NCI-H524 treated with DMSO at 0.1 percent for 48 hours (cell line): ENCODE measurements around the gene SPATC1L.
"Not testable (repeated sequence)": the region's sequence is repeated elsewhere in the genome, so short reads cannot be mapped to it uniquely, and the experiment has no call there.

Experiments
- DNase-seq: peaks from one replicate; lab custom pipeline; 2025; lab: John Stamatoyannopoulos, UW

The SPATC1L gene

DNA sequence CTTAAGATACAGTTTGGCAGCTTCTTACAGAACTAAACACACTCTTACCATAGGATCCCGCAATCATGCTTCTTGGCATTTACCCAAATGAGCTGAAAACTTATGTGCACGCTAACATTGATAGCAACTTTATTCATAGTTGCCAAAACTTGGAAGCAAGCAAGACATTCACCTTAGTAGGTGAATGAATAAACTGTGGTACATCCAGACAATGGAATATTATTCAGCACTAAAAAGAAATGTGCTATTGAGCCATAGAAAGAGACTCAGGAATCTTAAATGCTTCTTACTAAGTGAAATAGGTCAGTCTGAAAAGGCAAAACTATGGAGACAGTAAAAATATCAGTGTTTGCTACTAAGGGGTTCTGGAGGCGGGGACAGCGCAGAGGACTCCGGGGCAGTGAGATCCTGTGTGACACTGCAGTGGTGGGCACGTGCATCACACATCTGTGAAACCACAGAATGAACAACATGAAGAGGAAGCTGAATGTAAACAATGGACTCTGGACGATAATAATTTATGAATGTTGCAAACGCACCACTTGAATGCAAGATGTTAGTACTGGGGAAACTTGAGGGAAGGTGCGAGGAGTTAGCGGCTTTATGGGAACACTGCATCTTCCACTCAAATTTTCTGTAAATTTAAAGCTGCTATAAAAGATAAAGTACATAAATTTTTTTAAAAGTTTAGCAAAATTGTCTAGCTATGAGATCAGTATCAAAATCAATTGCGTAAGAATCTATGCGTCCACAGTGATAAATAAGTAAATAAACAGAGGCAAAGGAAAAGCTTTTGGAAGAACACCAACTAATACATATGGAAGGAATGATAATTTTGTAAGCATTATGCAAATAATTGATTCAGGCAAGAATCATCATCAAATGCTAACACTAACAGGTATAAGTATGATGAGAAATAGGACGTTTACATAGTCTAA lies 15.4 kb upstream of the SPATC1L start:
- DNase-seq = no peak

DNA sequence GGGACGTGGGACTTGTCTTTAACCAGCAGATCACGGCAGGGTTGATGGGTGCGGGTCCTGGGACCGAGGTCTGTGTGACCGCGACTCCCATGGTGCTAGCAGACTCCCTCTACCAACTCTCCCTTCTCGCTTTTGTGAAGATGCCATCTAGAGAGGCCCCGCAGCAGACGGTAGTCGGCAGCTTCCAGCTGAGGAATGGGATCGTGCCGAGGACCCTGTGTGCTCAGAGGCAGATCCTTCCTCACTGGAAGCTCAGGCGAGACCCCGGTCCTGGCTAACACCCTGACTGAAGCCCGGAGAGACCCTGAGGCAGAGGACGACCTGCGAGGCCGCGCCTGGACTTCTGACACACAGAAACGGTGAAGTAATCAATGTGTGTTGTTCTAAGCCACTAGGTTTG lies 12.5 kb upstream of the SPATC1L start:
- no peak for DNase-seq

DNA sequence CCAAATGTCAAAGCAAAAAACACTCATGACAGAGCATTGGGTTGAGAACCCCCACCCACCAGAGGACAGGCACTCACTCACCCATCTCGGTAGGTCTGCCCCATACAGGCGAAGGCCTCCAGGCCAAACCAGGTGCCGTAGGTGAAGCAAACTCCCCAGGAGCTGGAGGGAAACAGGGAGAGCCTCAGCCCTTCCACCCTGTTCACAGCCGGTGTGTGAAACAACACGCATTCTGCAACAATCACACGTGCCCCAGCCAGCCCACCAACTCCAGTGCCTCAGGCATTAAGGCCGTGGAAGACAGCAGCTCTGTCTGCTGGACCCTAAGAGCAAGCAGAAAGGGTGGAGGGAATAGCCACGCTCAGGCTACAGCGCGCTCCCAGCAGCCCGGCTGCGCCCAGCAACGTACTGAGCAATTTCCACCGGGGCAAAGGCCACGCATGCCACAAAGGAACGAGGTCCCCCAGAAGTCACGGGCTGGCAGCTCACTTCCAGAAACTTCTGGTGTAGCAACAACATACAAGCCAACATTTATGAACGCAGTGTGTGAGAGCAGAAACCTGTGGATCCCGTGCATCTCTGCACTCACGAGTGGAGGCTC lies 11.4 kb upstream of the SPATC1L start:
- DNase-seq = no peak

DNA sequence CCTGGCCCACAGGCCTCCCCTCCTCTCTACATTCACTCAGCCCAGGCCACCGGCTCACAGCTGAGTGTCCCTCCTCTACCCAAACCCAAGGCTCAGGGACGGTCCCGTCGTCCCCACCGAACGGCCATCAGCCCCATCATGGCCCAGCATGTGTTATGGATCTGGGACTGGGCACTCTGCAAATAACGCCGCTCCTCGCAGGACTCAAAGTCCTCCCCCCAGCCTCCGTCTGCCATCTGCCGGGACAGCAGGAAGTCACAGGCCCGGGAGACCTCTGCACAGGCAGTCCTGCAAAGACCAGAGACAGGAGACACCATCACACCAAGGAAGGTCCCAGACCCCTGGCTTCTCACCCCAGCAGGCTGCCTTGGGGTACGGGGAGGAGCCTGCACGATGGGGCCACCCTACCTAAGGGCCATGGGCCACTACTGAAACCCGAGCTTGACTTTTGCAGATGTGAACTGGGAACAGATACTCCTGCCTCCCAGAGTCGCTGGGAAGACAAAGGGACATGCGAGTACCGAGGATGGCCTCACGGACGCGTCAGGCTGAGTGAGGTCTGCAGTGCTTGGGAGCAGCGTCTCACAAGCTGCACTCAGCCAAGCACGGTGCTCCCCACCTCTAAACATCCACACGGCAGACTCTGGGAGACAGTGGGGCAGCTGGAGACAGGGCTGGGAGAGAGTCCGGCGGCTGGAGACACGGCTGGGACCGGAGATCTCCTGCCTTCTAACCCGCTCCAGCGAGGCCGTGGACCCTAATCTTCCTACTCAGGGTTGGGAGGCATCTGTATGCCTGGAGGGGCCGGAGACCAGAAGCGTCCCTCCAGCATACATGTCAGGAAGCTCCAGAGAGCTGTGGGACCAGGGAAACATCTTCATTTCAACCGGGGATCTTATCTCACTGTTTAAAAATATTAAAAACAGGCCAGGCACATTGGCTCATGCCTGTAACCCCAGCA lies 10.4 kb upstream of the SPATC1L start:
- DNase-seq = no peak

DNA sequence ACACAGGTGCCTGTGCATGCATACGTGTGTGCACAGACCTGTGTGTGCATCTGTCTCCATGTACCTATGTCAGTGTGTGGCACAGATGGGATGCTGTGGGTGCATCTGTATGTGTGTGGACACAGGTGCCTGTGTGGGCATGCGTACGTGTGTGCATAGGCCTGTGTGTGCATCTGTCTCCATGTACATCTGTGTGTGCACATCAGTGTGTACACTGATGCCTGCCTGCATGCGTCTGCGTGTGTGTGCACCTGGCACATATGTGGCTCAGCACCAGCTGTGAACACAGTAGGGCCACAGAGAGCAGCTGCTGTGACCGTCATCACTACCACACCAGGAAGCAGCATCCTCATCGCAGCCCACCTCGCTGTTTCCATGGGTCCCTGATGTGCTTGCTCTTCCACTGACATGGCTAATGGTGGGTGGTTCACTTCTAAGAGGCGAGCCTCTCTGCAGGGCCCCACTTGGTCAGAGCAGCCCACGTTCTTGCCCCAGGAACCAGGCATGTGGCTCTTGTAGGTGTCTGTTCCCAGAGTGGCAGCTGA lies 9.6 kb upstream of the SPATC1L start:
- DNase-seq = no peak

DNA sequence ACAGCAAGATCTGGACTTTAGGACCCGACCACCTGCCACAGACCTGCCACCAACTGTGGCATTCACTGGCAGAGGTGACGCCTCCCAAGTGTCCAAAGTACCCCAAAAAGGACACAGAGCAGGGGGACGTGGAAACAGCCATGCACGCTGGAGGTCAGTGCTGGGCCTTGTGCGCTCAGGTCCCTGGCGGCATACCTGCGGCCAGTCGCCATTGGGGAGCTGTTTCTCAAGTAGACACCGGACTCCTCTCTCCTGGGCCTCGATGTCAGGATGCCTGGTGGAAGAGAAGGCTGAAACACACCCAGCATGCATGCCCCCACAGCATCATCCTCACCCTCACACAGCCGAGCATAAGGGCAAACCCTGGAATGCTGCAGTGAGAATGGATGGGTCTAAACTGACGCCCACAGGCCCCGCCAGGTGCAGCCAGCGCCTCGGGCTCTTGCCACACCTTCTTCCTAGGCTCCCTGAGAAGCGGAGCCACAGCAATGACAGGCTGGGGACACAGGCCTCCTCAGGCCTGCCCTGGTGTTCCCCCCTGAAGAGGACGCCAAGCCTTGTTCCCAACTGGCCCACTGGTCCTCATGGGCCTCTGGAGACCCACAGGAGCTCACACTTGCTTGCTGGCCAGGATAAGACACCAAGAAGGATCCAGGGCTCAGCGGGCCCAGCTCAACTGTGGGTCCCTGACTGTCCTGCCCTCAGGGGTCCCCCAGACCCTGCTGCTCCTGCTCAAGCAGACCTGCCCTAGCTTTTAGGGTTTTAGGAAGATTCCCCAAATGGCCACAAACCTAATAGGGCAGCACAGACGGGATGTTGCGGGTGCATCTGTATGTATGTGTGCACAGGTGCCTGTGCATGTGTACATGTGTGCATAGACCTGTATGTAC lies 7.7 kb upstream of the SPATC1L start:
- no peak for DNase-seq

DNA sequence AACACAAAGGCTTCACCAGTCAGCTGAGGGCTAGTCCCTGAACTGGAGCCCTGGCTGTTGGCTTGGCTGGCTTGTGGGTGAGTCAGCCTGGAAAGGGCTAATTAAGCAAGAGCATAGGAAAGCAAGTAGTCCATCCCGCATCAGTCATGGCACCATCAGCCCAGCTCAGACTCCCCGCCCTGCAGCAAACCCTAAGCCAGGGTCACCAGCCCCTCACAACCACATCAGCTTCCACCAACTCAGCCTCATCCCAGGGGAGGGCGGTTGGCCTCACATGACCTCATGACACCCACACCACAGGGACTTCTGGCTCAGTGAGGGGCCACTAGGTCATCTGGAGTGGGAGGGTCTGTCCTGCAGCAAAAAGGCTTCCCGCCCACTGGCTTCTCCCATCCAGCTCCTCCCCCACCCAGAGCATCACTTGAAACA lies 7.0 kb upstream of the SPATC1L start:
- no peak for DNase-seq

DNA sequence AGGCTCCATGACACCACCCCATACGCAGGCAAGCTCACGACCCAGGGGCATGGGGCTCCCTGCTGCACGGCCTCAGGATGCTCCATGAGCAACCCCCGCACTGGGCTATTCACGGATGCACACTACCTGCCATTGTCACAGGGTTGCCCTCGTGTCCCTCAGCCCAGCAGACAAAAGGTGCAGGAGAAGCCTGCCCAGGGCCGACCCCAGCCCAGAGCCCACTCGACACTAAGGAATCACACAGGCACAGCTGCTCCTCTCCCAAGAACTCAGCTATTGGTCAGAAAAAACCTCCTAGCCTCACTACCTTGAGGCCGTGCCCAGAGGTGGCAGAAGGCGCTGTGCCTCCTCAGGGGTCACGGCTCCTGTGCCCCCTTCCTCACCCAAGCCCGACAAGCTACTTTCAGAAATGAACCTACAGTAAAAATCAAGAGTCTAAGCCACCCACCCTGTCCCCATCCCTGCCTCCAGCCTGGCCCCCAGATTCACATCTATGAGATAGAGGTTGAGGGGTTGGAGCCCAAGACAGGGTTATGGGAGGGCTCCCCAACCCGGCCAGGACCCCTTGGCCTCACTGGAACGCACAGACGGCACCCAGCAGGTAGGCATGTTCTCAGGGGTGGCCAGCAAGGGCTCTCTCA lies 6.4 kb upstream of the SPATC1L start:
- no peak for DNase-seq

DNA sequence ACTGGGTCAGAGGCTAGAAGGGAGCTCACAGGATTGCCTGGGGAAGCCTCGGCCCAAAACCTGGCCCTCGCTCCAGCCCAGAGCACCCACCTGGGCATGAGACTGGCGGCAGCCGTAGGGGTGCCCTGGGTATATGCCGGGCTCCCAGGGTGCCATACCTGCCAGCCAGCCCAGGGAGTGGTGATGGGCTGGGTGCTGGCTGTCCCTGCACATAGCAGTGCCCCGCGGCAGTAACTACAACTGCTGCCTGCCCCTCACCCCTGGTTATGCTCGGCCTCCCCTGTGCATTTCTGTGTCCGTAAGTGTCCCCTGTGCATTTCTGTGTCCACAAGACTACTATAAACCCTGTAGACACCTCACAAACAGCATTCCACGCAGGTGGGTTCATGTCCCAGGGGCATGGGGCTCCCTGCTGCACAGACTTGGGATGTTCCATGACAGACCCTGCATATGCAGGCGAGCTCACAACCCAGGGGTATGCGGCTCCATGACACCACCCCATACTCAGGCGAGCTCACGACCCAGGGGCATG lies 5.8 kb upstream of the SPATC1L start:
- DNase-seq = no peak

DNA sequence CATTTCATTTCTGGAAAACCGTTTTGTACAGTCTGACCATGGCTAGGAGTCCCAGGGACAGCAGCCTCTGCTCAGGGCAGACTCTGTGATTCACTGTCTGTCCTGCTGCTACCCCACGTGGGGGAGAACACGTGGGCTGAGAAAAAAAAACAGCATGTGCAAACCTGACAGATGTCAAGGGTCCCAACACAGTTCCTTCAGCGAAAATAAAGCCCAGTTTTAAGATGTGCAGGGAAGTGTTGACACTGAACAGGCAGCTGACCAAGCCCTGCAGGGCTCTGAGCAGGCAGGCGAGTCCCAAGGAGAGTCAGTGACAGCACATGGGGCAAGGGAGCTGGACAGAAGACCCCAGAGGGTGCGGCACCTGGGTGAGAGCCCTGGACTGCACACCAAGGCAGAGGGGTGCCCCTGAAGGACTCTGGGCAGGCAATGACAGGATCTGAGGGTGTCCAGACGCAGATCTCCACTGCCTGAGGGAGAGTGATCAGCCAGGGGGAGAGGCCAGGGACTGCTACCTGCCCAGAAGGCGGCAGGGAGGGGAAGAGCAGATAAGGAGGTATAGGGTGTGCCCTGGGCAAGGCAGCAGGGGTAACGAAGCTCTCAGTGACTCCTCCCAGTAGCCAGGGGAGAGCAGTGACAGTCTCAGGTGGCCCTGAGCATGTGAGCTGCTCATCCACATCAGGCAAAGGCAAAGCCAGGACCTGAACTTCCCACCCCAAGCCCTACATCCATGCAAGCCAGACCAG lies 5.1 kb upstream of the SPATC1L start:
- DNase-seq = no peak

DNA sequence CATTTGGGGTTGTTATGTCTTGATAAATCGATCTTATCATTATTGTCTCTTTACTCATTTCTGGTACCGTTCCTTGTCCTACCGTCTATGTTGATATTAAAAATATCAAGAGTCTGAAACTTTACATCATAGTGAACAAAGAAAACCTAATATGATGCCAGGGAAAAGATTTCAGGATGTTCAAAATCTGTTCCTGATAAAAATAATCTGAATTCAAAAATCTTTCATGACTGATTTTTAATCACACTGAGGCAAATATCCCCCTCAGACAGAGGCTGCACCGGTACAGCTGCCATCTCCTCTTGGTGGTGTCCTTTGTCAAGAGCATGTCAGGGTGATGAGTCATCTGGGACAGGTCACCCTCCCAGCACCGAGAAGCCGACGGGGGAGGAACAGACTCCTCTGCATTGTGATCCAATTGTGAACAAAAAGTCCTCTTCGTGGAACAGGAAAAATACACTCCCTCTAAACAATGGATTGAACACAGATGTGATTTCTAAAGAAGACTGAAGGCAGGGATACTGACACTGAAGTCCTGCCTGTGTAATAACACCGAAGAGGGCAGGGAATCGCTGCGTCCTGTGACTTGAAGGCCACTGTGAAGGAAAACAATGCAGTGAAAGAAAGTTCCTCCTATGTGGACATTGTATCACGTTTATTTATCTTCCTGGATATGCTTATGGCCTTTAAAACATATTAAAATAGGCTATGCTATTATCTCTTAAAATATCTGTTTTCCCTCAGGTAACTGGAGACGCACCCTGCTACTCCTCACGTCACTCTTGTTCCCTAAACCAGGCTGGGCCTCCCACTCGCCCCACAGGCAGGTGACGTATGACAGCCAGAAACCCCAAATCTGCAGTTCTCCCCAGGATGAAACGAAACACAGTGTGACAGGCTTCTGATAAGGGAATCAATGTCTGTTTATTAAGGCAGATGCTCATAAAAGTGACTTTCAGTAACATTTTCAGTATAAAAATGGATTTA lies 4.3 kb upstream of the SPATC1L start:
- DNase-seq = no peak

DNA sequence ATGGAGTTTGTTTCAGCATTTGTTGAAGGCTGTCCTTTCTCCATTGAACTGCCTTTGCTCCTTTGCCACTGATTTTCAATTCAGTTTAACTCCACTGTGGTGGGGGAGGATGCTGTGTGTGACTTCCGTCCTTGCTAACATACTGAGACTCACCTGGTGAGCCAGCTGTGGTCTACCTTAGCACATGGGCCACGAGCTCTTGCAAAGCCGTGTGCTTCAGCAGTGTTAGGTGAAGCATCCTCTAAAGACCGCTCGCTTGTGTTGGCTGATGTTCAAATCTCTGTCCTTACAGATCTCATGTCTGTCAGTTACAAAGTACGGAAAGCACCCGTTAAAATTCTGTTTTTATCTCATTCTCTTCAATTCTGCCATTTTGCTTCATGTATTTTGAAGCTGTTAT lies 3.6 kb upstream of the SPATC1L start:
- no peak for DNase-seq

DNA sequence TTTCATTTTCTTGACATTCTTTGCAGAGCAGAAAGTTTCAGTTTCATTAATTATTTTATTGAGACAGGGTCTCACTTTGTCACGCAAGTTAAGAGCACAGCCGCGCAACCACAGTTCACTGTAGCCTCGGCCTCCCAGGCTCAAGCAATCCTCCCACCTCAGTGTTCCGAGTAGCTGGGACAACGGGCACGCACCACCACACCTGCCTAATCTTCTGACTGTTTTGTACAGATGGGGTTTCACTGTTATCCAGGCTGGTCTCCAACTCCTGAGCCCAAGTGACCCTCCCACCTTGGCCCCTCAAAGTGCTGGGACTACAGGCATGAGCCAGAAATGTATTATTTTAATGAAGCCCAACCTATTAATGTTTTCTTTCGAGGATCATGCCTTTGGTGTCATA lies 3.0 kb upstream of the SPATC1L start:
- DNase-seq = no peak

DNA sequence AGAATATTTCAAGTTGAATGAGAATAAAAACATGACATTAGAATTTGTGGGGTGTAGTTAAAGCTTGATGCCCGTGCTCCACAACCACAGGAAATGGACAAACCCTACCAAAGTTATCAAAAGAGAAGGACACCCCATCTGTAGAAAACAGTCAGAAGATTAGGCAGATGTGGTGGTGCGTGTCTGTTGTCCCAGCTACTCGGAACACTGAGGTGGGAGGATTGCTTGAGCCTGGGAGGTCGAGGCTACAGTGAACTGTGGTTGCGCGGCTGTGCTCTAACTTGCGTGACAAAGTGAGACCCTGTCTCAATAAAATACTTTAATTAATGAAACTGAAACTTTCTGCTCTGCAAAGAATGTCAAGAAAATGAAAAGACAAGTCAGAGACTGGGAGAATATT lies 1.5 kb upstream of the SPATC1L start:
- DNase-seq = no peak

DNA sequence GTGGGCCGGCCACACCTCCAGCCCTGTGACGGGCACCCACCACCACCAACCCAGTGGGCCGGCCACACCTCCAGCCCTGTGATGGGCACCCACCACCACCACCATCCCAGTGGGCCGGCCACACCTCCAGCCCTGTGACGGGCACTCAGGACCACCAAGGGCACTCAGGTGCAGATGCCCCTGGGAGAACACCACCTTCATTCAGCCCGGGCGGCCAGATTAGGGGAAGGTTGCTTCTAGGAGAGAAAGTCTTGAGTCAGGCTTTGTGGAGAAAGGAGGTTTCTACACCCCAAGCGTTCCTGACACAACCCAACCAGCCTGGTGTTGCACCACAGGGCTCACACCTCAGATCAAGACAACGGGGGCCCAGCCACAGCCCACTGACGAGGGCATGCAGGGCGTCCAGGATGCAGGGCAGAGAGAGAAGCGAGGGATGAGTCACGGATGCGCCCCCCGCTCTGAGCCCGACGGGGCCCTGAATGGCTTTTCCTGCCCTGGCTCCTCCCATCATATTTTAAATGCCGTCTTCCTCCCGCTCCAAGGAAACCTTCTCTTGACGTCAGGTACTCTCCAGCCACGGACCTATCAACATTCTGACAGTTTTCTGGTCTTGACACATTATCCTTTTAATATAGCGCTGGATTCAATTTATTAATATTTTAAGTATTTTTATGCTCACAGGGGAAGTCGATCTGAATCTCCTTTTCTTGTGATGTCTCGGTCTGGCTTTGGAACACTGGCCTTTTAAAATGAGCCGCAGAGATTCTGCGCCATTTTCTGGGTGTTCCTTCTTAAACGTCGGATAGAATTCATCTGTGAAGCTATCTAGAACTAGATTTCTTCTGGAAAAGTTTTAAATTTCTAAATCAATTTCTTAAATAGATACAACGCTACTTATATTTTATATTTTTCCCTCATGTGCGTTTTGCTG lies 631 bp upstream of the SPATC1L start:
- DNase-seq = peak; percentile 4

DNA sequence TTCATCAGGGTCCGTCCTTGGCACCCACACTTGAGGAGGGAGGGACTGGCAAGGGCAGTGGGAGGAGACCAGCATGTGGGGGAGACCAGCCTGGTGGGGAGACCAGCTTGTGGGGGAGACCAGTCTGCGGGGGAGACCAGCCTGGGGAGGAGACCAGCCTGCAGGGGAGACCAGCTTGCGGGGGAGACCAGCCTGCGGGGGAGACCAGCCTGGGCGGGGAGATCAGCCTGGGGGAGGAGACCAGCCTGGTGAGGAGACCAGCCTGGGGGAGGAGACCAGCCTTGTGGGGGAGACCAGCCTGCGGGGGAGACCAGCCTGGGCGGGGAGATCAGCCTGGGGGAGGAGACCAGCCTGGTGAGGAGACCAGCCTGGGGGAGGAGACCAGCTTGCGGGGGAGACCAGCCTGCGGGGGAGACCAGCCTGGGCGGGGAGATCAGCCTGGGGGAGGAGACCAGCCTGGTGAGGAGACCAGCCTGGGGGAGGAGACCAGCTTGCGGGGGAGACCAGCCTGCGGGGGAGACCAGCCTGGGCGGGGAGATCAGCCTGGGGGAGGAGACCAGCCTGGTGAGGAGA lies 836 bp downstream of the SPATC1L start:
- not testable (repeated sequence) for DNase-seq
